Measurements from ENCODE around the gene DAG1. TPM values are rescaled to one million over a fixed set of nuclear protein-coding genes. Genes with fewer than 3 reads are reported as not detected.

Gene DAG1
- total and polyA plus RNA-seq, 10 of the 15 experiments (the other 5 are each of a cell fraction or from before 2014, with no cell fraction given), result 0.33 to 16.3 (median 9.2) TPM

DNA sequence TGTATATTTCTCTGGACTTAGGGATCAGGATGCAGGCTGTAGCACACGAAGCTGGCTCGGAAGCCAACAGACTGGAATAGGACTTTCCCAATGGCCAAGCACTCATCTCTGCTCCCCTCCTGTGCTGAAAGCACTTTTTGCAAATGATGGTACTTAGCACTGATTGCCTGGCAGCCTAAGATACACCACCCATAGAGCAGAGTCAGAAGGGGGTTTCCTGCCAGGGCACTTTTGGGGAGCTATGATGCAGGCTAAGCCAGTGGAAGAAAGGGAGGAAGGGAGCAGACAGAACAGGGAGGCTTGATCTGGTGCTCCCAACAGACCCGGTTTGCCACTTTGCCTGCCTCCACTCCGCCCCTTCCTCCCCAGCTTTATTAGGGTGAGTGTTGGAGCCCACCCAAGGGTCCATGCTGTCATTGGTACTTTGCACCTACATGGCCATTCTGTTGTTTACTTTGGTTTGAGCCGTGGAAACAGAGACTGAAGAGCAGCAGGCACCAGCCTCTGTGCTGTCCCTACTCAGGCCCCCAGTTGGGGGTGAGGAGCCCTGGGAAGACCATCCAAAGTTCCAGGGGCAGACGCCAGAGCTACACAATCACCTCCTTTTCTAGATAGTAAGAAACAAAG is 100.1 kb downstream of the DAG1 start (continued):
- TF ChIP-seq, protein P1, sequence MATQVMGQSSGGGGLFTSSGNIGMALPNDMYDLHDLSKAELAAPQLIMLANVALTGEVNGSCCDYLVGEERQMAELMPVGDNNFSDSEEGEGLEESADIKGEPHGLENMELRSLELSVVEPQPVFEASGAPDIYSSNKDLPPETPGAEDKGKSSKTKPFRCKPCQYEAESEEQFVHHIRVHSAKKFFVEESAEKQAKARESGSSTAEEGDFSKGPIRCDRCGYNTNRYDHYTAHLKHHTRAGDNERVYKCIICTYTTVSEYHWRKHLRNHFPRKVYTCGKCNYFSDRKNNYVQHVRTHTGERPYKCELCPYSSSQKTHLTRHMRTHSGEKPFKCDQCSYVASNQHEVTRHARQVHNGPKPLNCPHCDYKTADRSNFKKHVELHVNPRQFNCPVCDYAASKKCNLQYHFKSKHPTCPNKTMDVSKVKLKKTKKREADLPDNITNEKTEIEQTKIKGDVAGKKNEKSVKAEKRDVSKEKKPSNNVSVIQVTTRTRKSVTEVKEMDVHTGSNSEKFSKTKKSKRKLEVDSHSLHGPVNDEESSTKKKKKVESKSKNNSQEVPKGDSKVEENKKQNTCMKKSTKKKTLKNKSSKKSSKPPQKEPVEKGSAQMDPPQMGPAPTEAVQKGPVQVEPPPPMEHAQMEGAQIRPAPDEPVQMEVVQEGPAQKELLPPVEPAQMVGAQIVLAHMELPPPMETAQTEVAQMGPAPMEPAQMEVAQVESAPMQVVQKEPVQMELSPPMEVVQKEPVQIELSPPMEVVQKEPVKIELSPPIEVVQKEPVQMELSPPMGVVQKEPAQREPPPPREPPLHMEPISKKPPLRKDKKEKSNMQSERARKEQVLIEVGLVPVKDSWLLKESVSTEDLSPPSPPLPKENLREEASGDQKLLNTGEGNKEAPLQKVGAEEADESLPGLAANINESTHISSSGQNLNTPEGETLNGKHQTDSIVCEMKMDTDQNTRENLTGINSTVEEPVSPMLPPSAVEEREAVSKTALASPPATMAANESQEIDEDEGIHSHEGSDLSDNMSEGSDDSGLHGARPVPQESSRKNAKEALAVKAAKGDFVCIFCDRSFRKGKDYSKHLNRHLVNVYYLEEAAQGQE (IDR thresholded peaks at IDR 0.05; ENCODE audit: low read depth, low read length), result no peak

- no peaks in the 10 kb centered on the region for H3K36me3 ChIP-seq (ENCODE audit: control insufficient read depth in 2 of 2, insufficient read depth in 2 of 2, low read length in 1 of 2)
- H3K4me3 ChIP-seq, result no peak overlapping the region
- DNase-seq (ENCODE audit: low read depth, low spot score) (no peak), FAIRE-seq (no peak), ATAC-seq (no peak)
- in situ Hi-C loops (cut with MboI) (no loop called here), intact Hi-C loops (cut with micrococcal nuclease; ENCODE audit: unreplicated experiment) (no loop called here)
- BruUV-seq (replicated peaks), result no TSS peak
- no peak overlapping the region for H3K9ac ChIP-seq (ENCODE audit: control insufficient read depth, insufficient read depth, low read length)
- H3K27ac ChIP-seq (ENCODE audit: control insufficient read depth, insufficient read depth), result no peak overlapping the region
- RAD21 ChIA-PET (ENCODE audit: unreplicated experiment), result no interaction called here
- no peak overlapping the region for H3K4me2 ChIP-seq (ENCODE audit: control insufficient read depth, insufficient read depth)
- no peaks in the 10 kb centered on the region for H3K9me3 ChIP-seq (replicated peaks; ENCODE audit: control insufficient read depth, insufficient read depth, low read length)
- no peaks in the 10 kb centered on the region for H3K4me1 ChIP-seq (ENCODE audit: control insufficient read depth, insufficient read depth, low read length)
- CTCF ChIA-PET, result interaction anchor here (0.6 to 2.1 kb wide), 3 partner anchors 15 to 336 kb away, joined by 3 to 5 read pairs (median 3); no protein-coding TSS in a partner anchor
- POLR2A ChIA-PET, result no interaction called here
- H4K20me1 ChIP-seq (ENCODE audit: control insufficient read depth, insufficient read depth), result no peaks in the 10 kb centered on the region
- H3K79me2 ChIP-seq (ENCODE audit: control insufficient read depth, insufficient read depth, low read length), result no peaks in the 10 kb centered on the region
- SMC1A ChIA-PET (ENCODE audit: uncharacterized antibody, unreplicated experiment), result no interaction called here
- H2AFZ ChIP-seq (ENCODE audit: control insufficient read depth, low read depth, low read length), result no peak overlapping the region
- H3K27me3 ChIP-seq (replicated peaks in 1 of 2; ENCODE audit: control insufficient read depth in 2 of 2, insufficient read depth in 2 of 2, low read length in 1 of 2), result no peaks in the 10 kb centered on the region
- TF ChIP-seq, protein P2, sequence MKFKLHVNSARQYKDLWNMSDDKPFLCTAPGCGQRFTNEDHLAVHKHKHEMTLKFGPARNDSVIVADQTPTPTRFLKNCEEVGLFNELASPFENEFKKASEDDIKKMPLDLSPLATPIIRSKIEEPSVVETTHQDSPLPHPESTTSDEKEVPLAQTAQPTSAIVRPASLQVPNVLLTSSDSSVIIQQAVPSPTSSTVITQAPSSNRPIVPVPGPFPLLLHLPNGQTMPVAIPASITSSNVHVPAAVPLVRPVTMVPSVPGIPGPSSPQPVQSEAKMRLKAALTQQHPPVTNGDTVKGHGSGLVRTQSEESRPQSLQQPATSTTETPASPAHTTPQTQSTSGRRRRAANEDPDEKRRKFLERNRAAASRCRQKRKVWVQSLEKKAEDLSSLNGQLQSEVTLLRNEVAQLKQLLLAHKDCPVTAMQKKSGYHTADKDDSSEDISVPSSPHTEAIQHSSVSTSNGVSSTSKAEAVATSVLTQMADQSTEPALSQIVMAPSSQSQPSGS (IDR thresholded peaks at IDR 0.05; ENCODE audit: low read length), result no peak
- TF ChIP-seq CBFB (IDR thresholded peaks at IDR 0.05; ENCODE audit: low read depth), result no peak
- TF ChIP-seq, protein P3, sequence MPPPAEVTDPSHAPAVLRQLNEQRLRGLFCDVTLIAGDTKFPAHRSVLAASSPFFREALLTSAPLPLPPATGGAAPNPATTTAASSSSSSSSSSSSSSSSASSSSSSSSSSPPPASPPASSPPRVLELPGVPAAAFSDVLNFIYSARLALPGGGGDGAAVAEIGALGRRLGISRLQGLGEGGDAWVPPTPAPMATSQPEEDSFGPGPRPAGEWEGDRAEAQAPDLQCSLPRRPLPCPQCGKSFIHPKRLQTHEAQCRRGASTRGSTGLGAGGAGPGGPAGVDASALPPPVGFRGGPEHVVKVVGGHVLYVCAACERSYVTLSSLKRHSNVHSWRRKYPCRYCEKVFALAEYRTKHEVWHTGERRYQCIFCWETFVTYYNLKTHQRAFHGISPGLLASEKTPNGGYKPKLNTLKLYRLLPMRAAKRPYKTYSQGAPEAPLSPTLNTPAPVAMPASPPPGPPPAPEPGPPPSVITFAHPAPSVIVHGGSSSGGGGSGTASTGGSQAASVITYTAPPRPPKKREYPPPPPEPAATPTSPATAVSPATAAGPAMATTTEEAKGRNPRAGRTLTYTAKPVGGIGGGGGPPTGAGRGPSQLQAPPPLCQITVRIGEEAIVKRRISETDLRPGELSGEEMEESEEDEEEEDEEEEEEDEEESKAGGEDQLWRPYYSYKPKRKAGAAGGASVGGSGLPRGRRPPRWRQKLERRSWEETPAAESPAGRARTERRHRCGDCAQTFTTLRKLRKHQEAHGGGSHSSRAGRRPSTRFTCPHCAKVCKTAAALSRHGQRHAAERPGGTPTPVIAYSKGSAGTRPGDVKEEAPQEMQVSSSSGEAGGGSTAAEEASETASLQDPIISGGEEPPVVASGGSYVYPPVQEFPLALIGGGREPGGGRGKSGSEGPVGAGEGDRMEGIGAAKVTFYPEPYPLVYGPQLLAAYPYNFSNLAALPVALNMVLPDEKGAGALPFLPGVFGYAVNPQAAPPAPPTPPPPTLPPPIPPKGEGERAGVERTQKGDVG (CRISPR knock-in tag; IDR thresholded peaks at IDR 0.05), result no peak
- TF ChIP-seq BHLHE40 (IDR thresholded peaks at IDR 0.05; ENCODE audit: borderline replicate concordance in 1 of 2, low read depth in 2 of 2, low read length in 1 of 2), result no peak
- TF ChIP-seq, protein P4, sequence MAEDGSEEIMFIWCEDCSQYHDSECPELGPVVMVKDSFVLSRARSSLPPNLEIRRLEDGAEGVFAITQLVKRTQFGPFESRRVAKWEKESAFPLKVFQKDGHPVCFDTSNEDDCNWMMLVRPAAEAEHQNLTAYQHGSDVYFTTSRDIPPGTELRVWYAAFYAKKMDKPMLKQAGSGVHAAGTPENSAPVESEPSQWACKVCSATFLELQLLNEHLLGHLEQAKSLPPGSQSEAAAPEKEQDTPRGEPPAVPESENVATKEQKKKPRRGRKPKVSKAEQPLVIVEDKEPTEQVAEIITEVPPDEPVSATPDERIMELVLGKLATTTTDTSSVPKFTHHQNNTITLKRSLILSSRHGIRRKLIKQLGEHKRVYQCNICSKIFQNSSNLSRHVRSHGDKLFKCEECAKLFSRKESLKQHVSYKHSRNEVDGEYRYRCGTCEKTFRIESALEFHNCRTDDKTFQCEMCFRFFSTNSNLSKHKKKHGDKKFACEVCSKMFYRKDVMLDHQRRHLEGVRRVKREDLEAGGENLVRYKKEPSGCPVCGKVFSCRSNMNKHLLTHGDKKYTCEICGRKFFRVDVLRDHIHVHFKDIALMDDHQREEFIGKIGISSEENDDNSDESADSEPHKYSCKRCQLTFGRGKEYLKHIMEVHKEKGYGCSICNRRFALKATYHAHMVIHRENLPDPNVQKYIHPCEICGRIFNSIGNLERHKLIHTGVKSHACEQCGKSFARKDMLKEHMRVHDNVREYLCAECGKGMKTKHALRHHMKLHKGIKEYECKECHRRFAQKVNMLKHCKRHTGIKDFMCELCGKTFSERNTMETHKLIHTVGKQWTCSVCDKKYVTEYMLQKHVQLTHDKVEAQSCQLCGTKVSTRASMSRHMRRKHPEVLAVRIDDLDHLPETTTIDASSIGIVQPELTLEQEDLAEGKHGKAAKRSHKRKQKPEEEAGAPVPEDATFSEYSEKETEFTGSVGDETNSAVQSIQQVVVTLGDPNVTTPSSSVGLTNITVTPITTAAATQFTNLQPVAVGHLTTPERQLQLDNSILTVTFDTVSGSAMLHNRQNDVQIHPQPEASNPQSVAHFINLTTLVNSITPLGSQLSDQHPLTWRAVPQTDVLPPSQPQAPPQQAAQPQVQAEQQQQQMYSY (CRISPR knock-in tag; IDR thresholded peaks at IDR 0.05), result no peak
- TF ChIP-seq ZNF384 (IDR thresholded peaks at IDR 0.05; ENCODE audit: borderline replicate concordance, low read depth, low read length), result no peak
- no peak for TF ChIP-seq BRCA1 (IDR thresholded peaks at IDR 0.05; ENCODE audit: low read depth, low read length)
- no peak for TF ChIP-seq POLR2AphosphoS5 (IDR thresholded peaks at IDR 0.05; ENCODE audit: low read length)
Measured at GRCh38 chr3:49582177-49582576, 112.1 kb downstream of the DAG1 start.

All from GM12878 (cell line).